Measurements from ENCODE around the gene RNF220. TPM values are rescaled to one million over a fixed set of nuclear protein-coding genes. Genes with fewer than 3 reads are reported as not detected.

The RNF220 gene
- total RNA-seq, 4 donors from 2014 or later, result 45.8 to 169 (median 89.4) TPM

DNA sequence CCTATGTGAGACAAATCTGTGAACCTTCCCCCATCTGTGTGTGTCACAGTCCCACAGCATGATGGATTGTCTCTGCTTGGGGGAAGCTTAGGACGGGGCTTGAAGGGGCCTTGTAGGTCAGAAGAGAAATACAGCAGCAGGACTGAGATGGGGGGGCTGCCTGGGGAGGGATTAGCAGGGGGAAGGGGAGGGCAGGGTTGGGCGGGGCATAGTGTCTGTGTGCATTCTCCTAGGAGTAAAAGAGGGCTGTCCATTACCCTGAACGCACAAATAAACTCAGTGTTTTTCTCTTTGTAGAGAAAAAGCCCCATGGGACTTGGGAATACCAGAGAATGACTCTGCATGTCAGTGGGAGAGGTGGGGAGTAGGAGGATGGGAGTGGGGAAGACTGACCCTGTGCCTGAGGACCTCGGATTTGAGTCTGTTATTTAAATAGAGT is 16.4 kb downstream of the RNF220 start:
- intact Hi-C loops (cut with DNase I; ENCODE audit: low total_unique reads), result no loop called here
- no peaks in the 10 kb centered on the region for H3K9me3 ChIP-seq
- H3K27me3 ChIP-seq, result peaks cover 65% of the 10 kb centered on the region
- TF ChIP-seq EP300 (IDR thresholded peaks at IDR 0.05; ENCODE audit: low read depth) (no peak), POLR2AphosphoS5 (IDR thresholded peaks at IDR 0.05) (no peak), POLR2A (IDR thresholded peaks at IDR 0.05) (no peak), CTCF (IDR thresholded peaks at IDR 0.05) (no peak)
- no peaks in the 10 kb centered on the region for H3K36me3 ChIP-seq
- 55 to 72% methylated on average over 2 to 4 of the region's 4 CpGs for WGBS, 2 donors (ENCODE audit: low coverage in 1 of 2)
- H3K4me3 ChIP-seq, result no peak overlapping the region
- H3K4me1 ChIP-seq, result peaks cover 3 to 26% (median 11%) of the 10 kb centered on the region in 4 donors
- no peak overlapping the region for H3K27ac ChIP-seq
- in situ Hi-C loops (cut with MboI; ENCODE audit: low pct_ligation_motif_present in 1 of 4, low pct_unique_long_range_greater_than_20kb in 1 of 4, low sequenced_read_pairs in 3 of 4), result no loop called here
- DNase-seq, result no peak

DNA sequence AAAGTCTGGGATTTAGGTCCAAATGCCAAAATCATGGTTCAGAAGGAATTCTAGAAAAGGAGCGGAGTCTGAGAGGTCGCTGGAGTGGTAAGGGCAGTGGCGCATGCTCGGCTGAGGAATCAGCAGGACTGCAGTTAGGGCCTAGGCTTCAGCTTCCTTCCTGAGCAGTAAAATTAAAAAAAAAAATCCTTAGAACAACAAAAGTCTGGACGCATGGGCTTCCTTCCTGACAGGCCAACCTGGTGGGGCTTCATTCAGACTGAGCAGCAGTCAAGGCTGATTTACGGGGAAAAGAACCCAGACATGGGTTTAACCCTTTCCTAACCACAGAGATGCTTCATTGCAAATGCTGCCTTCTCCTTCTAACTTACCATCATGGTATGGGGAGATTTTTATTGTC is 17.1 kb downstream of the RNF220 start:
- in situ Hi-C loops (cut with MboI; ENCODE audit: low pct_ligation_motif_present in 1 of 4, low pct_unique_long_range_greater_than_20kb in 1 of 4, low sequenced_read_pairs in 3 of 4), result no loop called here
- intact Hi-C loops (cut with DNase I; ENCODE audit: low total_unique reads), result no loop called here
- no peaks in the 10 kb centered on the region for H3K9me3 ChIP-seq
- H3K27ac ChIP-seq, result no peak overlapping the region
- 61 to 62% methylated on average over 5 to 6 of the region's 6 CpGs for WGBS, 2 donors (ENCODE audit: low coverage in 1 of 2)
- H3K36me3 ChIP-seq, result no peaks in the 10 kb centered on the region
- DNase-seq, result no peak
- H3K27me3 ChIP-seq, result peaks cover 65% of the 10 kb centered on the region
- H3K4me1 ChIP-seq, result peaks cover 3 to 26% (median 10%) of the 10 kb centered on the region in 4 donors
- no peak for TF ChIP-seq POLR2AphosphoS5 (IDR thresholded peaks at IDR 0.05)
- no peak for TF ChIP-seq POLR2A (IDR thresholded peaks at IDR 0.05)
- TF ChIP-seq EP300 (IDR thresholded peaks at IDR 0.05; ENCODE audit: low read depth), result no peak
- TF ChIP-seq CTCF (IDR thresholded peaks at IDR 0.05), result no peak
- no peak overlapping the region for H3K4me3 ChIP-seq

DNA sequence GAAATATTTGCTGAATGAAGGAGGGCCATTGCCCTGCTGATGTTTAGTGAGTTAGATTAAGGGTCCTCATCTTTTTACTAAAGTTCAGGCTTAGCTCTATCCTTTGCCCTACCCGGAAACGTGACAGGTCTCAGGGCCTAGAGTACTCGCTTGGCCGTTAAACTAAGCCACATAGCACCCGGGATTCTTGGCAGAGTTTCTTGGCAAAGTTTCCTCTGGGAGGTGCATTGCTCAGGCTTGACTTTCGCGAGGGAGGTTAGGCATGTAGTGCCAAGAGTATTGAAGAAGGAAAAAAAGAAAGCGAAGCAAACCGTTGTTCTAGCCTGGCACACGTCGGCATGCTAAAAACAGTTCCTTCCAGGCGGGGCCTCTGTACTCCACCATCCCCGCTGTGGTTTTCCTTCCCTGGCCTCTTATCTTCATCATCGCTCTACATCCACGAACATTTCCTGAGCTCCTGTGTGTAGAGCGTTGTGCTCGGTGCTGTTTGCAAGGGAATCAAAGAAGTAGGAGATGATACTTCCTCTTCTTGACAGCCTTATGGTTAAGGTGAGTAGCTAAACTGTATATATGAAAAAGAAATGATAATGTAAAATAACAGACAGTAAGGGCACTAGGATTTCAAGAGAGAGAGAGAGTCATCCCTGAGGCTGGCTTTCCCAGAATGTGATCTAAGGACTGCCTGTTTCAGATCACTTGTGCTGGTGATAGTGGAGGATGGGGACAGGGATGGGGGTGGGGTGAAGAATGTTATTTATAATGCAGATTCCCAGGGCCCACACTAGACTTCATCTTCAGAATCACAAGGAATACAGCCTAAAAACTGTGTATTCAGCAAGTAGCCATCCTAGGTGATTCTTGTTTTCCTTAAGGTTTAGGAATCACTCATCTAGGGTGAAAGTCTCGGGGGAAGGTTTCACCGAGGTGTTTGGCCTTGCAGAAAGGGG is 18.8 kb downstream of the RNF220 start:
- peak; percentile 60 for DNase-seq
- 19 to 60% methylated on average over 1 to 19 of the region's 19 CpGs for WGBS, 2 donors (ENCODE audit: low coverage in 1 of 2)

More for the DNA sequence above, 18.8 kb downstream of the RNF220 start:
- Histone ChIP-seq H3K9me3 (no peaks in the 10 kb centered on the region), H3K4me3 (no peak overlapping the region), H3K27me3 (peaks cover 65% of the 10 kb centered on the region), H3K36me3 (no peaks in the 10 kb centered on the region), H3K4me1 (peaks cover 0 to 10% (median 0%) of the 10 kb centered on the region in 4 donors), H3K27ac (no peak overlapping the region)
- in situ Hi-C loops (cut with MboI; ENCODE audit: low pct_ligation_motif_present in 1 of 4, low pct_unique_long_range_greater_than_20kb in 1 of 4, low sequenced_read_pairs in 3 of 4), result no loop called here
- TF ChIP-seq POLR2AphosphoS5 (IDR thresholded peaks at IDR 0.05), result no peak
- no peak for TF ChIP-seq POLR2A (IDR thresholded peaks at IDR 0.05)
- TF ChIP-seq EP300 (IDR thresholded peaks at IDR 0.05; ENCODE audit: low read depth), result no peak
- no peak for TF ChIP-seq CTCF (IDR thresholded peaks at IDR 0.05)
- intact Hi-C loops (cut with DNase I; ENCODE audit: low total_unique reads), result no loop called here
